A172 (cell line): ENCODE data around the gene TMPRSS4. TPM values are rescaled to one million over a fixed set of nuclear protein-coding genes. Genes with fewer than 3 reads are reported as not detected.
"Not testable (repeated sequence)": the region's sequence is repeated elsewhere in the genome, so short reads cannot be mapped to it uniquely, and the experiment has no call there.

Source experiments
- DNase-seq: peaks from one replicate; pipeline ENCODE4 v3.0.0-alpha.2; 2015; ENCODE audit warnings: low spot score
- total RNA-seq: library from RNA; depleted of rRNA; stranded (reverse); fragments of >200 nt; shearing (Covaris generic); gene quantifications from 2 replicates; pipeline ENCODE4 v1.2.3, GENCODE V29; 2014

TMPRSS4 gene
- total RNA-seq, 1 experiment from 2014 or later: not detected

DNA sequence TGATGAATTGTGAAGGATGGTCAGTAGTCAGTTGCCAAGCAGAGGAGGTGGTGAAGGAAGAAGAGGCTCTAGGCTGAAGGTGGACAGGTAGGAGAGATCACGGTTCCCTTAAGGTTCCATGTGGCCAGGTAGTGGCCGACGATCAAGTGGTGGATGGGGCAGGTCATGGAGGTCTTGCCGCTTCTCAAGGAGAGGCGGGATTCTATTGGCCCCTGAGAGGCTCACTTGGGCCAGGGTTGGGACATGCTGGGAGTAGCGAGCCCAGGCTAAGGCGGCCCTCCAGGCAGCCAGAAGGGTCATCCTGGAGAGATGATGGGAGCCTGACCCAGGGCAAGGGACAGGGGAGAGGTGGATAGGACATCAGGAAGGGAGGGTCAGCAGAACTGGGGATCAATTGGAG is 20.9 kb upstream of the TMPRSS4 start:
- DNase-seq: no peak

DNA sequence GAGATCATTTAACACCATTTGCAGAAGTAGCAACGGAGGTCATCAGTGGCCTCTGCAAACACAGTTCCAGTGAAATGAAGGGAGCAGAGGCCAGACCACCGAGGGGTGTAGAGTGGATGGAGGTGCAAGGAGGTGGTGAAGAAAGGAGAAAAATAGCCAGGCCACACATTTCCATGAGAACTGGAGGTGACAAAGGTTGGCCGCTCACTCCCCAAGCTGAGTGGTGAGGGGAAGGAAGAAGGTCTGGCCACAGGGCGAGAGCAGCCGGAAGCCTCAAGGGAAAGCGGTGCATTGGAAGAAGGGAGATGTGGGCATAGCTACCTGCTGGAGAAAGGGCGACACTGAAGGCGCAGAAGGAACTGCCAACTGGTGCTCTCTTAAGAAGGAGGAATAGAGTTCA is 20.1 kb upstream of the TMPRSS4 start:
- no peak for DNase-seq

DNA sequence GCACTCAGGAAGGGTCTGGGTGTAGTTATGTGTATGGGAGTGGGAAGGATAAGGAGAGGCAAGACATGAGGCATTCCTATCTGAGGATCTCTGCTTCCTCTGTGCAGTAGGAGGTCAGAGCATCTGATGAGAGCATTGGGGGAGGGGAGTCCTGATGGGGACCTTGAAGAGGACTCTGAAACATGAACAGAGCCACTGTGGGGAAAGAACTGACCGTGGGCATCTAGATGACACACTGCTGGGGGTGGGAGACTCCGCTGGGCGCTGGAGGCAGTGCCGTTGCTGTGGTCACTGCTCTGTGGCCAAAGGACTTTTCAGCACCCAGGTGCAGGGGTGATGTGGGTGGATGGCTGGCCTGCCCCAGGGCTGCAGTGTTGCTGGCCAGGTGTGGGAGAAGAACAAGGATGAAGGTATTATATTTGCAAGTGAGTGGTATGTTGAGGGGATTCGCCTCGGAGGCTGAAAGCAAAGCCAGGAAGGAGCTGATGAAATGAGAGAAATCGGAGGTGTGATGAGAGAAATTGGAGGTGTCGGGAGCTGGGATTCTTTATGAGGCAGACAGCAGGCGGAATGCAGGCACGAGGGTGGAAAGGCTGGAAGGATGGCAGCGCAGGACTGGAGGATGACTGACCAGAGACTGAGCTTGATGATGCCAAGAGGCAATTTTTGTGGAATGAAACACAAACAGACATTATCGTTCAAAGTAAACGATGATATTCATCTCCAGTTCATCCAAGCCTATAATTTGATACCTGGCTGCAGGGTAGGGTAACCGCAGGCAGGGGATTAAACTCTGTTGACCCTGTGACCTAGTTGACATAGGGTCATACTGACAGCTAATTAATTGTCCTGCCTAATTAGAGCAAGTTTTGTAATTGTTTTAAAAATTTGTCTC is 19.4 kb upstream of the TMPRSS4 start:
- DNase-seq: no peak

DNA sequence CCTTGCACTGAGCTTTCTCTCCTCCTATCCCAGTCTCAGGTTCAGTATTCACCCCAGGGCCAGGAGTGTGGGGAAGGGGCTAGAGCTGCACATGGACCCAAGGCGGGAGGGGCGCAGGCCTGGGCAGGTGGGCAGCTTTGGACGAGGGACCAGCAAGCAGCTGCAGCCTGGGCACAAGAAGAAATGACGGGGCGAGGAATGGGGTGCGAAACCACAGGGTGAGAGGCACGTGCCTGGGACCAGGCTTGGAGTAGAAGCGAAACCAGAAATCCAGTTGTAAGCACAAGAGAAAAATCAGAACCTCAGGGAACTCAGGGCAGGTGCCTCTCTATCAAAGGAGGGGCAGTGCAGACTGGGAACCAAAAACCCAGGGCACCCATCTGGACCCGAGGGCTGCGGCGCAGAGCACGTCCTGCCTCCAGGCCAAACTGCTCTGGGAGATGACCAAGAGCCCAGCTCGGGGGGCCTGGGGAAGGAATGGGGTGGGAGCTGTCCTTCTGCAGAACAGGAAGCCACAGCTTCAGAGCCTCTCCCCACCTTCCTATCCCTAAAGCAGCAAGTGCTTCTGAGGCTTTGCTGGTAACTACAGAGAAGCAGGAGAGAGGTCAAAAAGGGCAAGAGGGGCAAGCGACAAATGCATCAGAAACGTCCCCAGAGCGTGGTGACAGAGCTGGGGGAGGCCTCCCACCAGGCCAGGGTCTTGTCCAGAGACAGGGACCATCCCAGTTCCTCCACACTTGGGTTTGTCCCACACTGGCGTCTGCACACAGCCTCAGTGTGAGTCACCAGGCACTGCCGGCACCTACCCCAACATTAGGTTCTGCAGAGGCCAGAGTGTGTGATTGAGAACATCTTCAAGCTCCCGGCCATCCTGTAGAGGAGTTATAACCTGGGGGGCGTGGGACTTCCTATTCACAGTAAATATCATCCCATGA is 18.3 kb upstream of the TMPRSS4 start:
- no peak for DNase-seq

DNA sequence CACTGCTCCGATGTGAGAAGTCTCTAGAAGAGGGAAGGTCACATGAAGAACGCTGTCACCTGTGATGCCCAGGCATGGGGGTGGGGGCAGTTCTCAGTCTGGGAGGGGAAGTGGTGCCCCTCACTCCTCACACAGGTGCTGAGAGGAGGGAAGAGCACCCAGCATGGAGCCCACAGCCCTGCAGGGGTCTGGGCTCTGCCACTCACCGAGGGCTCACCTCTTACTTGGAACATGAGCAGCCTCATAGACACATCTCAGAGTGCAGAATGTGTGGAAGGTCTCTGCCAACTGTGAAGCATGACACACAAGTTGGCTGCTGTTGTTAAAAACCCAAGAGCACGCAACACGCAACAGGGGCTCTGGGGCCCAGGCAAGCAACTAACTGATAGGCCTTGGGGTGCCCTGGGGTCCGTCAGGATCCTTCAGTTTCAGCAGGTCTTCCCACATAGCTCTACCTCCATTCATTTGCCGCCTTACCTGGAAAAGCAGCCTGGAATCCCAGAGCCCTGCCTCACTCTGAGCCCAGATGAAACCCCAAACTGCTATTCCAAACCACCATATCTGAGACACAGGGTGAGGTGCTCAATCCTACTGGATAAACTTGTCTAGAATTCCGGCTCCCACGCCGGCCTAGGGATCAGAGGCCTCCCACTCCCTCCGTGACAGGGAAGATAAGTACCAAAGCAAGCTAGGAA is 17.5 kb upstream of the TMPRSS4 start:
- no peak for DNase-seq

DNA sequence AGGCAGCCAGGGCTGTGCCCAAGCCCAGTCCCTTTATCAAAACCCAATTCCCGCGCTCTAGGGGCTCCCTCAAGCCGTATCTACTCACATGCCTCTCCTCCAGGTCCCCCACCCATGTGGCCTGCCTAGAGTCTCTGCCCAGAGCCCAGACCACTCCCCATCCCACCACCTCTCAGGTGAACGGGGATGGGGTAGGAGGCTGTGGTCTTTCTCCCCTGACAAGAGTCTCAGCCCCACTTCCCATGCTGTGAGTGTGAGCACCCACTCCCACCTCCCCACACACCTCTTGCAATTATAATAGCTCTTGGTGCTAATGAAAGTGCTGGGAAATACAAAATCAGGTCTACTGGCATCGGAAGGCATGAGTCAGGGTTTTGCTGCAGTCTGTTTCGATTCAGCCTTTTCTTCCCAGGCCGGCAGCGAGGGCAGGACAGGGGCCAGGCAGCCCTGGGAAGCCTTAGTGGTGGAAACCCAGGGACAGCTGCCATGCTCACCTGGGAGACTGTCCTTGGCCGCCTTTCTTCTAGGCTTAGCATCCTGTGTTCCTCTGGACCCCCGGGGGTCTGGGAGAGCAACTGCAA is 16.7 kb upstream of the TMPRSS4 start:
- no peak for DNase-seq

DNA sequence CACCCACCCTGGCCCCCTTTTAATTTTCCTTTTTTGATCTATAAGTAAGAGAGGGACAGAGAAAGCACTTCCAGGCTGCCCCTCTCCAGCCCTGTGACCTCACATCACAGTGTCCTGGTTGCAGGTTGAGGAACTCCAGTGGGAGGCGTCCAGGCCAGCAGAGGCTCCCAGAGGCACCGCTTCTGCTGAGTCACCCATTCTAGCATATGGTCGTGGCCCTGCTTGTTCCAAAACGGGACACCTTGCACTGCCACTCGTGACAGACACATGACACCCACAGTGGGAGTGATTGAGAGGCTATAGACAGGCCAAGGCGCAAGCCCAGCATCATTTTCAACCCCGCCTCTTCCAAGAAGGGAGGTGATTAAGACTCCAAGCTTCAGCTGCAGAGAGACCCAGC is 16.0 kb upstream of the TMPRSS4 start:
- DNase-seq: no peak

DNA sequence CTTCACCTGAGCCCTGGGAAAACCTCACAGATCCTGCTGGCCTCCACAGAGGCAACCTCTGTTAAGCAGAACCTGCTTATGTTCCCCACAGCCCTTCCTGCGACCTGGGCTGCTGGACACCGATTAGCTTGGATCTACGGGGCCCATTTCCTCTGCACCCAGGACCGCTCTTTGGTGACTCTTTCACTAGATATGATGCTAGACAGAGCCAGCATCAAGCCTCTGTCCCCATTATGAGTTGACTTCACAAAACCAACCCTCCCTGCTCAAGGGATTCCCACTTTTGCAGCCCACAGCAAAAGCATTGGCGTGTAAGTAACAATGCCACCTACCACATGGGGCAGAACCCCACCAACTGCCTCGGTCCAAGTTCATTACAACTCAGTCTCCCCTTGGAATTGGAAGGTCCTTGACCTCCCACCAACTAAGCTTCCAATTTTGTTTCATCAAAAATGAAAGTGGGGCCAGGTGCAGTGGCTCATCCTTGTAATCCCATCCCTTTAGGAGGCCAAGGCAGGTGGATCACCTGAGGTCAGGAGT is 15.2 kb upstream of the TMPRSS4 start:
- DNase-seq: no peak

DNA sequence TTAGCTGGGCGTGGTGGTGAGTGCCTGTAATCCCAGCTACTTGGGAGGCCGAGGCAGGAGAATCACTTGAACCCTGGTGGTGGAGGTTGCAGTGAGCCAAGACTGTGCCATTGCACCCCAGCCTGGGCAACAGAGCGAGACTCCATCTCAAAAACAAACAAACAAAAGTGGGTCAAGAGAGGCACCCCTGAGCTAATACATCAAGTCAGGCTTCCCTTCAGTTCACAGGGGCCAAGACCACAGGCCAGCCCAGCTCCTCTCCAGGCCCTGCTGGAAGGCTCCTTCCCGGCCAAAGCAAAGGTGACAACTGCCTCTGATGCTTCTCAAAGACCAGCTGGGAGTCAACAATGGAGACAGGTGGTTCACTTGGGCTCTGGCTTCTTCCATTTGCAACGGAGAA is 14.7 kb upstream of the TMPRSS4 start:
- not testable (repeated sequence) for DNase-seq

DNA sequence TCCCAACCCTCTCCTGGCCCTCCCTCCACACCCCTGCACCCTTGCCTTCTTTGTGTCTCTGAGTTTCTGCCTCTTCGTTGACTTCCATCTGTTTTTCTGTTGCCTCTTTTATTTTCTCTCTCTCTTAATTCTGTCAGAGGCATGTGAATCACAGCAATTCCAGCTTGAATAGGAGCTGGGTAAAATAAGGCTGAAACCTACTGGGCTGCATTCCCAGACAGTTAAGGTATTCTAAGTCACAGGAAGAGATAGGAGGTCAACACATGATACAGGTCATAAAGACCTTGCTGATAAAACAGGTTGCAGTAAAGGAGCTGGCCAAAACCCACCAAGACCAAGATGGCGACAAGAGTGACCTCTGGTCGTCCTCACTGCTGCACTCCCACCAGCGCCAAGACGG is 14.2 kb upstream of the TMPRSS4 start:
- not testable (repeated sequence) for DNase-seq

DNA sequence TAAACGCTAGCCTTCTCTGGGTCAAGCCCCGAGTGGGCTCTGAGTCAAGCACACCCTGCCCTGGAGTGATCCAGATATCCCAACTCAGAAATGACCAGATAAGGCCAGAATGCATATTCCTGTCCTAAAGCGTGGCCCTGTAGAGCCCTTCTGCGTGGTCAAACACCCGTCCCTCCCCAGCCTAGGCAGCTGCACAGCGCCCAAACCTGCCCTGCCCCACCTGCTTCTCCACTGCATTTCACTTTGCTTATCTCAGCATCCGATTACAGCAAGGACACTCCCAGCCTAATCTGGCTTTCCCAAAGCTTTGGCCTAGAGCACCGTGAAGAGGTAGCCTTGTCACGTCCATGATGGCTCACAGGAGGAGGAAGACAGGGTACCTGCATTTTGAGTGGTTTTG is 11.9 kb upstream of the TMPRSS4 start:
- DNase-seq: no peak

DNA sequence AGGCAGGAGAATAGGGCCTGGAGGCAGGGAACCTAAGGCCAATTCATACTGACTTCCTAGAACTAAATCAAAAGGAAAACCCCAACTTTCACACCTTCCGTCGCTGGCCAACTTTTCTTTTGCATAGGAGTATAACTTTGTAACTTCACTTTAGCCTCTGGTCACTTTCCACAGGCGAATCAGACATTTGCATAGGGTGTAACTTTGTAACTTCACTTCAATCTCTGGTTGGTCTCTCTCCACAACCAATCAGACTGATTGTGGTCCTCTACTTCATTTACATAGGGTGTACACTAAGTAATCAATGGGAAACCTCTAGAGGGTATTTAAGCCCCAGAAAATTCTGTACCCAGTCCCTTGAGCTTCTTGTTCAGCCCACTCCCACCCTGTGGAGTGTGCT is 11.5 kb upstream of the TMPRSS4 start:
- no peak for DNase-seq

DNA sequence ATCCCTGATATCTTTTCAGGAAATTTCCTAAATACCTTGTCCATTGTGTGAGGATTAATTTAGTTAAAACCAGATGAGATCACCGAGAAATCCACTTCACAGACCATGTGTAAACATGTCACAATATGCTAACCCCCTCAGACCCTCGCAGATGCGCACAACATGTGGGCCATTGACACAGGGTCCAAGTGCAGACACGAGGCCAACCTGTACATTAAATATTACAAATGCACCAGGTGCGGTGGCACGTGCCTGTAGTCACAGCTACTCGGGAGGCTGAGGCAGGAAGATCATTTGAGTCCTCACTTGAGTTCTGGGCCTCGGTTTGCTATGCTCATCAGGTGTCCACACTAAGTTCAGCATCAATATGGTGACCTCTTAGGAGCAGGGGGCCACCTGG is 9.9 kb upstream of the TMPRSS4 start:
- no peak for DNase-seq

DNA sequence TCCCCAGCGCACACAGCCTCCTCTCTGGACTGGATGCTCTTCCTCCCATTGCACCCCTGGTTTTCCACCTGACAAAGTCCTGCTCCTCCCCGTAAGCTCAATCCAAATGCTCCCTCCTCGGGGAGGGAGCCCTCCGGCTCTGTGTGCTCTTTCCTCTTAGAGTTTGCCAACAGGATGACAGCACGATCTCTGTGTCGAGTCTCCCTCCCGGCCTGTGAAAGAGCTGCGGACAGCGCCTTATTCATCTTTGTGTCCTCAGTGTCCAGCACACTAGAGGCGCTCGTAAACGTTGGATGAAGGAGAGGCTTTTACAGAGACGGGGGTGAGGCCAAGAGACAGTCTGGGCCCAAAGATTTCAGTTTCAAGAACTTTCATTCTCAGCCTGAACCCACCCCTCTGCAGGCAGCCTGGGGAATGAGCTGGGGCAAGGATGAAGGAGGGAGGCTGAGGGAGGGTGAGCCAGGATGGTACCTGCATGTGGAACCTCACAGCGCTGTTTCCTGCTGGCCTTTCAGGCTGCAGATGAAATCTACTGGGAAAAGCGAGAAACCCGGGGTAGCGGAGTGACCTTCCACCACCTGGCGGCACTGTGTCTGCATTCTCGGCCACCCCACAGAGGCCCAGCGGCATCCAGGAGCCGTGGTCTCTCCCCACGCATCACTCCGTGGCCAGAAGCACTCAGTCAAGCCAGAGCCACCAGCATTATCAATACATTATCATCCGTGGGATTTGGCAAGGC is 8.5 kb upstream of the TMPRSS4 start:
- DNase-seq: no peak

DNA sequence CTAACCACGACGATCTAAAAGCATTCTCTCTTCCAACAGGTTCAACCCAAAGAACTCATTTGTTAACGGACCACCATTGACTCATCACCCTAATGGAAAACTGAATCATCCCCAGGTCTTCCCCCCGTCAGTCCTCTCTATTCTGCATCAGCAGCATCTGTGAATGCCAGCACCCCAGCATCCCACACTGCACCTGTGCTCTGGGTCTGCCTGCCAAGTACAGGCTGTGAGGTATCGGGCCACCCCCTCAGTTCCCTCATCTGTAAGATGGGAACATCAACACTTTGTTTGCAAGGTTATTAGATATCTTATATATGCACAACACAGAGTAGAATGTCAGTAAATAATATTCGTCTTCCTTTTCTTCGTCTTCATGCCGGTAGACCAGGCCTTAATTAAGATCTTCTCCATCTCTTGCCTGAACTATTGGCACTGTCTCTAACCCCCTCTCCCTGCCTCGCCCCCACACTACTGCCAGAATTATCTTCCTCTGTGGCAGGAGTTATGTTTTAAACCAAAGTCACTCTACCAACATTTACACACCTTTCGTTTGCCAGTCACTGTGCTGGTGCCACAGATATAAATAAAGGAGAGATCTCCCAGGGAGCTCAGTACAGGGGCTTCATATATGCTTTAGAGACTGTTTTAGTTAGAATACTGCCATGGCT is 7.8 kb upstream of the TMPRSS4 start:
- no peak for DNase-seq

DNA sequence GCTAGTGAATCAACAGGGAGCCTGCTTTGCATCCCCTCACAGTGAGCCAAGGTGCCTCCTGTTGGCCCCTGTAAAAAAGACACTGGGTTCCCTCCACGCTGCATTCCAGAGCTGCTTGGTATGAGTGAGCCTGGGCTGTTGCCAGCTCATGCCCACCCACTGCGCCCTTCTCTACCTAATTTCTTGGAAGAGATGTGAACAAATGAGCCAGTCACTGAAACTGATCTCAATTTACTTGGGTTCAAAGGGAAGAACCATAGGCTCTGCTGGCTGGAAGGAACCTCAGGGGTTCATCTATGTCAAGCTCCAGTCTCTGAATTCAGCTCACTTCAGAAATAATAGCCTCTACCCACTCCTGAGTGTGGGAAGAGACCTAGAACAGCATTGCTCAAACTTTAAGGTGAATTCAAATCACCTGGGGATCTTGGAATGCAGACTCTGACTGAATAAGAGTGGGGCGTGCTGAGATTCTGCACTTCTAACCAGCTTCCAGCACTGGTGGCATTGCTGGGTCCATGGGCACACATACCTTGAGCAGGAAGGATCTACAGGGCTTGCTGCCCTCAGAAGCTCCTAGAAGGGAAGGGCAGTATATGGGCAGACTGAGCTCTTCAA is 5.4 kb upstream of the TMPRSS4 start:
- DNase-seq: no peak

DNA sequence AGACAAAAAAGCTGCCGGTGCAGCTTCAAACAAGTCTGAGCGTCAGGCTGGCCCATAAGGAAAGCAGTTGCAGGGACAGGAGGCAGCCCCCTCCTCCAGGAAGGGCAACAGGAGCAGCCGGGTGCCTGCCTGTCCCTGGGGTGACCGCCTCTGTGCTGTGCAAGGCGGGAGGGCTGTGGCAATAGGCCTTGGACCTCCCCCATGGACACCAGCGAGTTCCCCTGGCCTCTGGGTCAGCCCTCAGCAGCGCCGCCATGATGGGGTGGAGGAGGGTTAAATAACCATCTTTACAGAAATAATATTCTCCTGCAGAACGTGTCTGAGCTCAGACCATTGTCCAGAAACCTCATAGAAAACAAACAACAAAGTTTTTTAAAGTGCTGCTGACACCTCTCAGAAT is 3.3 kb upstream of the TMPRSS4 start:
- DNase-seq: no peak

DNA sequence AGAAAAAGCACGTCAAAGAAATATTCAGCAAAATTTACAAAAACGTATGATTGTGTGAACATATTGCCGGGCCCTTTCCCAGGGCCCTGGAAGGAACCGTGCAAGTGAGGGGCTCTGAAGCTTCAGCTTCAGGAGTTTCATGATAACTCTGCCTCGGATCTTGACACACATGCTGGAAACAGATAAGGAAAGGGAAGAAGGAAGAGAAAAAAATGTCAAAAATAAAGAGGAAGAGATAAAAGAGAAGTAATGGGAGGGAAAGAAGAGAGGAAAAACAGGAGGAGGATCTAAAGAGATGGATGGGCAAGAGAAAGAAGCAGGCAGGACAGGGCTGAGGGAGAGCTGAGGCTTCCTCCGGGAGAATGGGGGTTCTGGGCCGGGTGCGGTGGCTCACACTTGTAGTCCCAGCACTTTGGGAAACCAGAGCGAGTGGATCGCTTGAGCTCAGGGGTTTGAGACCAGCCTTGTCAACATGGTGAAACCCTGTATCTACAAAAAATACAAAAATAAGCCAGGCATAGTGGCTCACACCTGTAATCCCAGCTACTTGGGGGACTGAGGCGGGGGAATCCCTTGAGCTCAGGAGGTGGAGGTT is 2.7 kb upstream of the TMPRSS4 start:
- no peak for DNase-seq

DNA sequence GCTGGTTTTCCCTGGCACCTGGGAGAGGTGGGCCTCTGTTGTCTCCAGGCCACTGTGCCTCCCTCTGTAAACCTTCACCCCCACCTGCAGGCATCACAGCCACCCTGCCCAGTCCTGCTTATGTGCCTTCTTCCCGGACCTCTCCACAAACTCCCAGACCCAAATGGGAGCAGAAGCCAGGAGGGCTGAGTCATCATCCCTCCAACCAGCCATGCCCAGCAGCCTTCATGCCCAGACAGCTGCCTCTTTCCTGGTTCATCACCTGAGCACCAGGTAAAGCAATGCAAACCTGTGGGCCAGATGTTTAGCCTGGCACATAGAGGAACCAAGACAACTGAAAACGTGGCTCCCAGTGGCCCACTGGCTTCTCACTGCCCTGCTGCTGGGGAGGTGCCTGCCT is 2.1 kb upstream of the TMPRSS4 start:
- no peak for DNase-seq
